HepG2 (cell line): ENCODE data around the gene SAE1. TPM values are rescaled to one million over a fixed set of nuclear protein-coding genes. Genes with fewer than 3 reads are reported as not detected.

ENCODE experiments used
- NFKB2 ChIP-seq: sonication (generic); formaldehyde crosslinking; IDR thresholded peaks from 2 replicates; pipeline ENCODE4 v1.4.0; 2020; ENCODE audit warnings: missing genetic modification reagents, borderline replicate concordance
- YY1 ChIP-seq: IDR thresholded peaks from 2 replicates; pipeline ENCODE4 v1.6.1; 2011; ENCODE audit warnings: low read length, low read depth, moderate library complexity, mild to moderate bottlenecking; ENCODE audit not compliant: insufficient read depth, insufficient replicate concordance
- ZNF335 ChIP-seq: sonication (generic); formaldehyde crosslinking; IDR thresholded peaks from 2 replicates; pipeline ENCODE4 v1.4.0; 2020; ENCODE audit warnings: missing genetic modification reagents
- ZNF75D ChIP-seq: sonication (generic); formaldehyde crosslinking; IDR thresholded peaks from 2 replicates; pipeline ENCODE4 v1.8.1; 2023; ENCODE audit warnings: missing genetic modification reagents, mild to moderate bottlenecking, borderline replicate concordance
- polyA plus RNA-seq, 8 experiments: library from polyadenylated mRNA; depleted of rRNA in 3 of 8; stranded (reverse) in 7 of 8; unstranded in 1 of 8; fragments of >200 nt; fragmentation: Illumina TruSeq in 4 of 8; extraction: Trizol in 4 of 8; gene quantifications; 2 replicates each; pipeline versions ENCODE4 v1.2.1 to v1.2.3, GENCODE V29; 2011 to 2016; ENCODE audit warnings: low read depth in 4 of 8, missing spikeins in 1 of 8, mixed read lengths in 1 of 8; ENCODE audit not compliant: insufficient read depth in 1 of 8
- total RNA-seq, 5 experiments: library from RNA; depleted of rRNA; stranded (reverse); fragments of >200 nt; fragmentation: Illumina TruSeq; extraction: Trizol; gene quantifications; 2 replicates each; pipeline ENCODE4 v1.2.3, GENCODE V29; 2016; ENCODE audit warnings: low read depth in 1 of 5
- TF ChIP-seq, protein P1 (sequence below): sonication (generic); formaldehyde crosslinking; IDR thresholded peaks from 2 replicates; pipeline ENCODE4 v1.5.1; 2020; ENCODE audit warnings: missing genetic modification reagents, mild to moderate bottlenecking, borderline replicate concordance
- TF ChIP-seq, protein P2 (sequence below): sonication (generic); formaldehyde crosslinking; IDR thresholded peaks from 2 replicates; pipeline ENCODE4 v1.9.0; 2021; ENCODE audit warnings: mild to moderate bottlenecking, missing genetic modification reagents
- TF ChIP-seq, protein P3 (sequence below): sonication (generic); formaldehyde crosslinking; IDR thresholded peaks from 2 replicates; pipeline ENCODE4 v1.5.0; 2020; ENCODE audit warnings: mild to moderate bottlenecking, low read depth, missing genetic modification reagents, borderline replicate concordance
- TF ChIP-seq, protein P4 (sequence below), 2 experiments: sonication (generic) in 1 of 2; formaldehyde crosslinking in 1 of 2; IDR thresholded peaks; 2 replicates each; pipeline versions ENCODE4 v1.5.1 to v1.6.1; 2011 to 2020; ENCODE audit warnings: borderline replicate concordance in 1 of 2, low read depth in 1 of 2, low read length in 1 of 2, mild to moderate bottlenecking in 1 of 2, missing genetic modification reagents in 1 of 2, moderate library complexity in 1 of 2
- TF ChIP-seq, protein P5 (sequence below): fragments of 450-650 bp; IDR thresholded peaks from 2 replicates; pipeline ENCODE4 v1.6.1; 2017; ENCODE audit warnings: mild to moderate bottlenecking

The SAE1 gene
- total and polyA plus RNA-seq, 2 of the 13 experiments (the other 11 are each of a cell fraction or from before 2014, with no cell fraction given): 87.6 to 197 TPM

DNA sequence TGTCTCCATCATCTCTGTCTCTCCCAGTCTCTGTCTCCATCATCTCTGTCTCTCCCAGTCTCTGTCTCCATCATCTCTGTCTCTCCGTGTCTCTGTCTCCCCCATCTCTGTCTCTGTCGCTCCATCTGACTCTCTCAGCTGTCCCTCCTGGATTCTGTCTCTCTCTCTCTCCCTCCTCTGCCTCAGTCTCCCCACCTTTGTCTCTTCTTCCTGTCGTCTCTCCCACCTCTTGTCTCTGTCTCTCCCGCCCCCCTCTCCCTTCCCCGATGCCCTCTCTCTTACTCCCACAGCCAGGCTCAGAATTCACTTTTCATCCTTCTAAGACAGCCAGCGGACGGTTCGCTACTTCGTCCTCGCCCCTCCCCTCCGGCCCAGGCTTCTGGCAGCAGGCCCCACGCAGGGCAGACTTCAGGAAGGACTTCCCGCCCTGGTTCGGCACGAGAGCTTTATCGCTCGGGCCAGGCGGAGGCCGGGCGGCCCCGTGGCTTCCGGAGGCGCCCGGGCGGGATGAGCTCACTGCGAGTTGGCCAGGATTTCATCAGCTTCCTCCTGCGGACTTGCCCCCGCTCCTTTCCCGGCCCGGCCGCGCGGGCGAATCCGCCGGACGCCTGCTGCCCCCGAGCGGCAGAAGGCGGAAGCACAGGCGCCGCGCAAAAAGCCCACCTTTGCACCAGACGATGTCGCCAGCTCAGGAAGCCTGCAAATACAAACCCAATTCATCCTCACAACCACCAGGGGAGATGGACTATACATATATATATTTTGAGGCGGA, 113.3 kb downstream of the SAE1 start (continued):
- TF ChIP-seq, protein P1, sequence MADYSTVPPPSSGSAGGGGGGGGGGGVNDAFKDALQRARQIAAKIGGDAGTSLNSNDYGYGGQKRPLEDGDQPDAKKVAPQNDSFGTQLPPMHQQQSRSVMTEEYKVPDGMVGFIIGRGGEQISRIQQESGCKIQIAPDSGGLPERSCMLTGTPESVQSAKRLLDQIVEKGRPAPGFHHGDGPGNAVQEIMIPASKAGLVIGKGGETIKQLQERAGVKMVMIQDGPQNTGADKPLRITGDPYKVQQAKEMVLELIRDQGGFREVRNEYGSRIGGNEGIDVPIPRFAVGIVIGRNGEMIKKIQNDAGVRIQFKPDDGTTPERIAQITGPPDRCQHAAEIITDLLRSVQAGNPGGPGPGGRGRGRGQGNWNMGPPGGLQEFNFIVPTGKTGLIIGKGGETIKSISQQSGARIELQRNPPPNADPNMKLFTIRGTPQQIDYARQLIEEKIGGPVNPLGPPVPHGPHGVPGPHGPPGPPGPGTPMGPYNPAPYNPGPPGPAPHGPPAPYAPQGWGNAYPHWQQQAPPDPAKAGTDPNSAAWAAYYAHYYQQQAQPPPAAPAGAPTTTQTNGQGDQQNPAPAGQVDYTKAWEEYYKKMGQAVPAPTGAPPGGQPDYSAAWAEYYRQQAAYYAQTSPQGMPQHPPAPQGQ (CRISPR knock-in tag): no peak
- TF ChIP-seq, protein P2, sequence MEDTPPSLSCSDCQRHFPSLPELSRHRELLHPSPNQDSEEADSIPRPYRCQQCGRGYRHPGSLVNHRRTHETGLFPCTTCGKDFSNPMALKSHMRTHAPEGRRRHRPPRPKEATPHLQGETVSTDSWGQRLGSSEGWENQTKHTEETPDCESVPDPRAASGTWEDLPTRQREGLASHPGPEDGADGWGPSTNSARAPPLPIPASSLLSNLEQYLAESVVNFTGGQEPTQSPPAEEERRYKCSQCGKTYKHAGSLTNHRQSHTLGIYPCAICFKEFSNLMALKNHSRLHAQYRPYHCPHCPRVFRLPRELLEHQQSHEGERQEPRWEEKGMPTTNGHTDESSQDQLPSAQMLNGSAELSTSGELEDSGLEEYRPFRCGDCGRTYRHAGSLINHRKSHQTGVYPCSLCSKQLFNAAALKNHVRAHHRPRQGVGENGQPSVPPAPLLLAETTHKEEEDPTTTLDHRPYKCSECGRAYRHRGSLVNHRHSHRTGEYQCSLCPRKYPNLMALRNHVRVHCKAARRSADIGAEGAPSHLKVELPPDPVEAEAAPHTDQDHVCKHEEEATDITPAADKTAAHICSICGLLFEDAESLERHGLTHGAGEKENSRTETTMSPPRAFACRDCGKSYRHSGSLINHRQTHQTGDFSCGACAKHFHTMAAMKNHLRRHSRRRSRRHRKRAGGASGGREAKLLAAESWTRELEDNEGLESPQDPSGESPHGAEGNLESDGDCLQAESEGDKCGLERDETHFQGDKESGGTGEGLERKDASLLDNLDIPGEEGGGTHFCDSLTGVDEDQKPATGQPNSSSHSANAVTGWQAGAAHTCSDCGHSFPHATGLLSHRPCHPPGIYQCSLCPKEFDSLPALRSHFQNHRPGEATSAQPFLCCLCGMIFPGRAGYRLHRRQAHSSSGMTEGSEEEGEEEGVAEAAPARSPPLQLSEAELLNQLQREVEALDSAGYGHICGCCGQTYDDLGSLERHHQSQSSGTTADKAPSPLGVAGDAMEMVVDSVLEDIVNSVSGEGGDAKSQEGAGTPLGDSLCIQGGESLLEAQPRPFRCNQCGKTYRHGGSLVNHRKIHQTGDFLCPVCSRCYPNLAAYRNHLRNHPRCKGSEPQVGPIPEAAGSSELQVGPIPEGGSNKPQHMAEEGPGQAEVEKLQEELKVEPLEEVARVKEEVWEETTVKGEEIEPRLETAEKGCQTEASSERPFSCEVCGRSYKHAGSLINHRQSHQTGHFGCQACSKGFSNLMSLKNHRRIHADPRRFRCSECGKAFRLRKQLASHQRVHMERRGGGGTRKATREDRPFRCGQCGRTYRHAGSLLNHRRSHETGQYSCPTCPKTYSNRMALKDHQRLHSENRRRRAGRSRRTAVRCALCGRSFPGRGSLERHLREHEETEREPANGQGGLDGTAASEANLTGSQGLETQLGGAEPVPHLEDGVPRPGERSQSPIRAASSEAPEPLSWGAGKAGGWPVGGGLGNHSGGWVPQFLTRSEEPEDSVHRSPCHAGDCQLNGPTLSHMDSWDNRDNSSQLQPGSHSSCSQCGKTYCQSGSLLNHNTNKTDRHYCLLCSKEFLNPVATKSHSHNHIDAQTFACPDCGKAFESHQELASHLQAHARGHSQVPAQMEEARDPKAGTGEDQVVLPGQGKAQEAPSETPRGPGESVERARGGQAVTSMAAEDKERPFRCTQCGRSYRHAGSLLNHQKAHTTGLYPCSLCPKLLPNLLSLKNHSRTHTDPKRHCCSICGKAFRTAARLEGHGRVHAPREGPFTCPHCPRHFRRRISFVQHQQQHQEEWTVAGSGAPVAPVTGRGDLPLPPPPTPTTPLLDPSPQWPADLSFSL (CRISPR knock-in tag): peak; percentile 85
- no peak for TF ChIP-seq ZNF75D
- TF ChIP-seq, protein P3, sequence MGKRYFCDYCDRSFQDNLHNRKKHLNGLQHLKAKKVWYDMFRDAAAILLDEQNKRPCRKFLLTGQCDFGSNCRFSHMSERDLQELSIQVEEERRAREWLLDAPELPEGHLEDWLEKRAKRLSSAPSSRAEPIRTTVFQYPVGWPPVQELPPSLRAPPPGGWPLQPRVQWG (CRISPR knock-in tag): no peak
- peak; percentile 33 for TF ChIP-seq YY1
- peak; percentile 92; the same call in 1 of the 2 replicates for TF ChIP-seq NFKB2 (CRISPR knock-in tag)
- TF ChIP-seq, protein P4, sequence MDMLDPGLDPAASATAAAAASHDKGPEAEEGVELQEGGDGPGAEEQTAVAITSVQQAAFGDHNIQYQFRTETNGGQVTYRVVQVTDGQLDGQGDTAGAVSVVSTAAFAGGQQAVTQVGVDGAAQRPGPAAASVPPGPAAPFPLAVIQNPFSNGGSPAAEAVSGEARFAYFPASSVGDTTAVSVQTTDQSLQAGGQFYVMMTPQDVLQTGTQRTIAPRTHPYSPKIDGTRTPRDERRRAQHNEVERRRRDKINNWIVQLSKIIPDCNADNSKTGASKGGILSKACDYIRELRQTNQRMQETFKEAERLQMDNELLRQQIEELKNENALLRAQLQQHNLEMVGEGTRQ (IDR thresholded peaks at IDR 0.05; ENCODE audit: low read depth, low read length): no peak
- TF ChIP-seq, protein P4 (CRISPR knock-in tag; IDR thresholded peaks at IDR 0.05; ENCODE audit: borderline replicate concordance): peak; percentile 55; the same call in 1 of the 2 replicates
- peak; percentile 55; the same call in 1 of the 2 replicates for TF ChIP-seq ZNF335
- TF ChIP-seq, protein P5, sequence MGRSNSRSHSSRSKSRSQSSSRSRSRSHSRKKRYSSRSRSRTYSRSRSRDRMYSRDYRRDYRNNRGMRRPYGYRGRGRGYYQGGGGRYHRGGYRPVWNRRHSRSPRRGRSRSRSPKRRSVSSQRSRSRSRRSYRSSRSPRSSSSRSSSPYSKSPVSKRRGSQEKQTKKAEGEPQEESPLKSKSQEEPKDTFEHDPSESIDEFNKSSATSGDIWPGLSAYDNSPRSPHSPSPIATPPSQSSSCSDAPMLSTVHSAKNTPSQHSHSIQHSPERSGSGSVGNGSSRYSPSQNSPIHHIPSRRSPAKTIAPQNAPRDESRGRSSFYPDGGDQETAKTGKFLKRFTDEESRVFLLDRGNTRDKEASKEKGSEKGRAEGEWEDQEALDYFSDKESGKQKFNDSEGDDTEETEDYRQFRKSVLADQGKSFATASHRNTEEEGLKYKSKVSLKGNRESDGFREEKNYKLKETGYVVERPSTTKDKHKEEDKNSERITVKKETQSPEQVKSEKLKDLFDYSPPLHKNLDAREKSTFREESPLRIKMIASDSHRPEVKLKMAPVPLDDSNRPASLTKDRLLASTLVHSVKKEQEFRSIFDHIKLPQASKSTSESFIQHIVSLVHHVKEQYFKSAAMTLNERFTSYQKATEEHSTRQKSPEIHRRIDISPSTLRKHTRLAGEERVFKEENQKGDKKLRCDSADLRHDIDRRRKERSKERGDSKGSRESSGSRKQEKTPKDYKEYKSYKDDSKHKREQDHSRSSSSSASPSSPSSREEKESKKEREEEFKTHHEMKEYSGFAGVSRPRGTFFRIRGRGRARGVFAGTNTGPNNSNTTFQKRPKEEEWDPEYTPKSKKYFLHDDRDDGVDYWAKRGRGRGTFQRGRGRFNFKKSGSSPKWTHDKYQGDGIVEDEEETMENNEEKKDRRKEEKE: no peak
